WTC11 (cell line): Measurements from ENCODE around the gene ALX4.

Source experiments
- CREB1 ChIP-seq: sonication (generic); formaldehyde crosslinking; IDR thresholded peaks from 2 replicates; pipeline ENCODE4 v1.8.0; 2023; ENCODE audit warnings: mild to moderate bottlenecking, missing genetic modification reagents
- FOXJ3 ChIP-seq: sonication (generic); formaldehyde crosslinking; IDR thresholded peaks from 2 replicates; pipeline ENCODE4 v1.9.0; 2021; ENCODE audit warnings: missing genetic modification reagents, mild to moderate bottlenecking, borderline replicate concordance
- MXD4 ChIP-seq: fragments of 250-450 bp; sonication (Bioruptor Pico); IDR thresholded peaks from 2 replicates; pipeline ENCODE4 v1.8.0; 2021; ENCODE audit warnings: mild to moderate bottlenecking, moderate library complexity, borderline replicate concordance
- NFATC4 ChIP-seq: fragments of 250-450 bp; sonication (Bioruptor Pico); IDR thresholded peaks from 2 replicates; pipeline ENCODE4 v1.9.0; 2021; ENCODE audit warnings: mild to moderate bottlenecking
- NR1H2 ChIP-seq: sonication (generic); formaldehyde crosslinking; IDR thresholded peaks from 2 replicates; pipeline ENCODE4 v1.9.0; 2021; ENCODE audit warnings: mild to moderate bottlenecking, moderate library complexity, missing genetic modification reagents
- RELA ChIP-seq: sonication (generic); formaldehyde crosslinking; IDR thresholded peaks from 2 replicates; pipeline ENCODE4 v1.8.1; 2022; ENCODE audit warnings: missing genetic modification reagents, mild to moderate bottlenecking, borderline replicate concordance
- SP1 ChIP-seq: sonication (generic); formaldehyde crosslinking; conservative IDR thresholded peaks from 2 replicates; pipeline ENCODE4 v1.8.1; 2022; ENCODE audit warnings: missing genetic modification reagents
- TEAD1 ChIP-seq: sonication (generic); formaldehyde crosslinking; IDR thresholded peaks from 2 replicates; pipeline ENCODE4 v1.8.0; 2022; ENCODE audit warnings: mild to moderate bottlenecking, missing genetic modification reagents
- ZBTB21 ChIP-seq: sonication (generic); formaldehyde crosslinking; IDR thresholded peaks from 2 replicates; pipeline ENCODE4 v1.8.1; 2023; ENCODE audit warnings: mild to moderate bottlenecking, missing genetic modification reagents, borderline replicate concordance
- ZNF138 ChIP-seq: sonication (generic); formaldehyde crosslinking; conservative IDR thresholded peaks from 2 replicates; pipeline ENCODE4 v1.8.1; 2022; ENCODE audit warnings: mild to moderate bottlenecking, moderate library complexity, missing genetic modification reagents
- ZNF671 ChIP-seq: fragments of 250-450 bp; sonication (Bioruptor Pico); IDR thresholded peaks from 2 replicates; pipeline ENCODE4 v1.8.0; 2021; ENCODE audit warnings: mild to moderate bottlenecking
- TF ChIP-seq, protein P1 (sequence below): fragments of 200-600 bp; IDR thresholded peaks from 2 replicates; pipeline ENCODE4 v1.8.0; 2022; ENCODE audit warnings: antibody characterized with exemption

GRCh38 chr11:44324222-44324621 lies 14.3 kb upstream of the ALX4 start:
- TF ChIP-seq, protein P1, sequence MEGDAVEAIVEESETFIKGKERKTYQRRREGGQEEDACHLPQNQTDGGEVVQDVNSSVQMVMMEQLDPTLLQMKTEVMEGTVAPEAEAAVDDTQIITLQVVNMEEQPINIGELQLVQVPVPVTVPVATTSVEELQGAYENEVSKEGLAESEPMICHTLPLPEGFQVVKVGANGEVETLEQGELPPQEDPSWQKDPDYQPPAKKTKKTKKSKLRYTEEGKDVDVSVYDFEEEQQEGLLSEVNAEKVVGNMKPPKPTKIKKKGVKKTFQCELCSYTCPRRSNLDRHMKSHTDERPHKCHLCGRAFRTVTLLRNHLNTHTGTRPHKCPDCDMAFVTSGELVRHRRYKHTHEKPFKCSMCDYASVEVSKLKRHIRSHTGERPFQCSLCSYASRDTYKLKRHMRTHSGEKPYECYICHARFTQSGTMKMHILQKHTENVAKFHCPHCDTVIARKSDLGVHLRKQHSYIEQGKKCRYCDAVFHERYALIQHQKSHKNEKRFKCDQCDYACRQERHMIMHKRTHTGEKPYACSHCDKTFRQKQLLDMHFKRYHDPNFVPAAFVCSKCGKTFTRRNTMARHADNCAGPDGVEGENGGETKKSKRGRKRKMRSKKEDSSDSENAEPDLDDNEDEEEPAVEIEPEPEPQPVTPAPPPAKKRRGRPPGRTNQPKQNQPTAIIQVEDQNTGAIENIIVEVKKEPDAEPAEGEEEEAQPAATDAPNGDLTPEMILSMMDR: no peak
- TF ChIP-seq ZNF671 (CRISPR knock-in tag): no peak
- TF ChIP-seq NFATC4: no peak
- TF ChIP-seq FOXJ3 (CRISPR knock-in tag): no peak
- no peak for TF ChIP-seq RELA
- no peak for TF ChIP-seq TEAD1 (CRISPR knock-in tag)
- TF ChIP-seq MXD4: no peak
- no peak for TF ChIP-seq ZNF138
- TF ChIP-seq SP1: no peak
- TF ChIP-seq ZBTB21 (CRISPR knock-in tag): no peak
- TF ChIP-seq CREB1 (CRISPR knock-in tag): no peak
- no peak for TF ChIP-seq NR1H2 (CRISPR knock-in tag)
